ENCODE measurements around the gene JAKMIP1.
A peak's percentile ranks its signal among the peaks of the same experiment; 100 is the strongest.
"Not testable (repeated sequence)": the region's sequence is repeated elsewhere in the genome, so short reads cannot be mapped to it uniquely, and the experiment has no call there.

Gene JAKMIP1

GRCh38 chr4:6143603-6144181, 56.7 kb downstream of the JAKMIP1 start:
- DNase-seq (ENCODE audit: low spot score) = no peak

DNA sequence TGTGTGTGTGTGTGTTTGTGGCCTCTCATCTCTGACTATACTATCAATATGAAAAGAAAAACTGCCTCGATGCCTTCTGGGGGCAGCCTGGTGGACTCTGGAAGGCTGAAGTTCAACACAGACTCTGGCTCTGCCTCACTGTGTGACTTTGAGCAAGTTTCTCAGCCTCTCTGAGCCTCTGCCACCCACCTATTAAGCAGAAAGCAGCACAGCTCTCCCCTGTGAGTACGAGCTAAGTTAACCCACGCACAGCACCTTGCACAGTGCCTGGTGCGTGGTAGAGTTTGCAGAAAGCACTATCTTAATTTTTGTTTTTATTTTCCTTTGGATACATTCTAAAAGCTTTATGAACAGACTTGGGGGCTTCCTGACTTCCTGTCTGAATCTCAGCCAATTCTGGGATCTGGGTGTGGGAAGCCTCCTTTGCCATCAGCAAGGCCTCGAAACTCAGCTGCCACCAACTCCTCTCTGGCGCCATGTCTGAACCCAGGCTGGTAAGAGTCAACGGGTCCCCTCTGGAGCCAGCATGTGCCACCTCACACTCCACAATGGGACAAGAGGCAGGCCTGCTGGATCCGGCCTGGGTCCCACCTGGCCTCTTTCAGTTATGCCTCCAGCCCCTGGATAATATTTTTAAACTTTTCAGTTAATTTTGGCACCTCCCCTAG, 57.3 kb downstream of the JAKMIP1 start:
- DNase-seq (ENCODE audit: low spot score) = no peak

DNA sequence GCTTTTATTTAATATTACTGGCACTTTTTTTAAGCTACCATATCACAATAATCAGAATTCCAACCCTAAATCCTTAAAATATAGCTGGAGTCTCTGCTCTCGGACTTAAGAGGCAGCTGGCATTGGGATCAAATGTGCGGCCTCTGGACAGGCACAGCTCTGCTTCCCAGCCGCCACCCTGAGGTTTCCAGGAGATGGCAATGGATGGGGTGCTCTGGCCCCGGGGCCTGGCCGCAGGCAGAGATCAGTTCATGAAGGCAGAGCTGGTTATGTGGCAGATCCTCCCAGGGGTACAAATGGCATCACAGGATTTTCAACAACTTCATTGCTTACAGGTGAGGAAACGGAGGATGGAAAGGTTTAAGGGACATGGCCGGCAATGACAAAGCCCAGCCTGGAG, 57.8 kb downstream of the JAKMIP1 start:
- DNase-seq (ENCODE audit: low spot score) = no peak

DNA sequence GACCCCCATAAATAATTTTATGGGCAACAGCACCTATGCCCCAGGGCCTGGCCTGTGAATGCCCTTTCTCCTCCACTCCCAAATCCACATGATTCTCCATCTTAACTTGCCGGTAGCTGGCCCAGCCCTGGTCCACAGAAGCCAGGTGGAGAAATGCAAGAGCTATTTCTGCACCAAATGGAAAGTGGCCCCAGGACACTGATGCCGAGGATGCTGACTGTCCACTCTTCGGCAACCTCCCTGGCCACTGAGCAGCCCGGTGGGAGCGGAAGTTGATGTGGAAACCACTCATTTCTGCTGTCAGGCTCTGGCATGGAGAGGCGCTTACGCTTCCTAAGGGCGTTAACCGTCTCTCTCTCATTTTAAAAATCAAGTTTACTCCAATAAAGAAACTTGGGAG, 58.8 kb downstream of the JAKMIP1 start:
- DNase-seq (ENCODE audit: low spot score) = no peak

GRCh38 chr4:6141021-6141420, 59.3 kb downstream of the JAKMIP1 start:
- DNase-seq (ENCODE audit: low spot score) = not testable (repeated sequence)

DNA sequence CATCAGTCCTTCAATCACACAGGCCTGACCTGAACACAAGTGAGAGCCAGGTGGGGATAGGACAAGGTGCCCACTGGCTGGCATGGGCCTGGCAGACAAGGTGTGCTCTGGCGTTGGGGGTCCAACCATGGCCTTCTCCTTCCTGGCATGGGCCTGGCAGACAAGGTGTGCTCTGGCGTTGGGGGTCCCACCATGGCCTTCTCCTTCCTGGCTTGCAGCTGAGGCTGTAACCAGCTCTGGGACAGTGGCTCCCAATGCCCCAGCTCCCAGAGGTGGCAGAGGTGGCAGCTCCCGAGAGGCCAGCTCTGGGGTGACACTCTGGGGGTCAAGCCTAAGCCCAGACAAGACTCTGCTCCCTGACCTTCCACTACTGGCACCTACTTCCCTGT, 62.6 kb downstream of the JAKMIP1 start:
- no peak for DNase-seq (ENCODE audit: low spot score)

GRCh38 chr4:6137027-6137746, 63.2 kb downstream of the JAKMIP1 start:
- DNase-seq (ENCODE audit: low spot score) = no peak

- DNase-seq (ENCODE audit: low spot score) = peak; percentile 62
Measured at GRCh38 chr4:6134612-6135220, 65.6 kb downstream of the JAKMIP1 start.

DNA sequence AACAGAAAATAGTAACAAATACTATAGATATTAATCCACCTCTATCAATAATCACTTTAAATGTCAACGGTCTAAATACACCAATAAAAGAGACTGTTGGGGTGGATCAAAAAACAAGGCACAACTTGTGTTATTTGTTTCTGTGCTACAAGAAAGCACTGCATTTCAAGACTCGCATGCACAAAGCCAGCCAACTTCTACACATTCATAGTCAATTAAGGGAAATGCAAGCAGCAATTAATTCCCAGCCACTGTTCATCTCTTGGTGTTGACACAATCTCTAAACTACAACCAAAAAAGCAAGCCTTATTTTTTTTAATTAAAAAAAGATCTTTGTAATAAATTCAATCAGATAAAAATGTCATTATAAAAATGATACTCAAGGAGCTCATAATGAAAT, 67.6 kb downstream of the JAKMIP1 start:
- DNase-seq (ENCODE audit: low spot score) = no peak

DNA sequence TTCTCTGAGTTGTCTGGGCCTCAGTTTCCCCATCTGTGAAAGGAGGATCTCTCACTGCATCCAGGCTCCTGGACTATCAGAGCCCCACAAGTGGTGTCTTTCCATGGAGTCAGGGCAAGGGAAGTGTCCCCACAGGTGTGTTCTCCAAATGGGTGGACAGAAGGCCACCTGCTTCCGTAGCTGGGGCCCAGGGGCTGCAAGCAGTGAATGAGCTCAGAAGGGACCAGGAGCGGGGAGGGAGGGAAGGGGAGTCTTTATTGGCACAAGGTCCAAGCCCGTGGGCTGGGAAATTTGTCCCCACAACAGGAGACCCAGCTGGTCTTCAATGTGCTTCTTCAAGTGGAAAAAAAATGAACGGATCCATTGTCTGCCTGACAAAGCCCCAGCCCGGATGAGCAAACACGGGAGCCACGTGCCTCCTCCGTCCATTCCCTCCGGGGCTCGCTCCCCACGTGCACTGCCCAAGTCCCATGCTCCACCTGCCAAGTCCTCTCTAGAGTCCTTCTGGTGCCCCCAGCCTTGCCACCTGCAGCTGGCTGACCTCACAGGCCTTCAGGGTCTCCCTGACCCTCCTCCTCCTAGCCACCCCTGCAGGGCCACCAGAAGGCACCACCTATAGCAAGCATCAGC, 72.0 kb downstream of the JAKMIP1 start:
- DNase-seq (ENCODE audit: low spot score) = no peak

GRCh38 chr4:6126971-6127745, 73.2 kb downstream of the JAKMIP1 start:
- no peak for DNase-seq (ENCODE audit: low spot score)

GRCh38 chr4:6125103-6125651, 75.2 kb downstream of the JAKMIP1 start:
- no peak for DNase-seq (ENCODE audit: low spot score)

- DNase-seq (ENCODE audit: low spot score) = no peak
Measured at GRCh38 chr4:6124386-6125102, 75.8 kb downstream of the JAKMIP1 start.

GRCh38 chr4:6123976-6124375, 76.4 kb downstream of the JAKMIP1 start:
- DNase-seq (ENCODE audit: low spot score) = no peak

DNA sequence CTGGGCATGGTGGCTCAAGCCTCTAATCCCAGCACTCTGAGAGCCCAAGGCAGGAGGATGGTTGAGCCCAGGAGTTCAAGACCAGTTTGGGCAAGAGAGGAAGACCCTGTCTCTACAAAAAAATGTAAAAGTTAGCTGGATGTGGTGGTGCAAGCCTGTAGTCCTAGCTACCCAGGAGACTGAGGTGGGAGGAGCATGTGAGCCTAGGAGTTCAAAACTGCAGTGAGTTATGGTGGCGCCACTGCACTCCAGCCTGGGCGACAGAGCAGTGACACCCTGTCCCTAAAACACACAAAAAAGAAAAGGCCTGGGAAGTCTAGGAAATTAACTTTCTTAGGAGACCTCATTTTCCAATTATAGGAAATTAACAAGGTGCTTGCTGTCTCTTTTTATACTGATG, 76.8 kb downstream of the JAKMIP1 start:
- no peak for DNase-seq (ENCODE audit: low spot score)

- no peak for DNase-seq (ENCODE audit: low spot score)
Measured at GRCh38 chr4:6123116-6123515, 77.2 kb downstream of the JAKMIP1 start.

- no peak for DNase-seq (ENCODE audit: low spot score)
Measured at GRCh38 chr4:6122496-6122895, 77.9 kb downstream of the JAKMIP1 start.

- no peak for DNase-seq (ENCODE audit: low spot score)
Measured at GRCh38 chr4:6121941-6122340, 78.4 kb downstream of the JAKMIP1 start.

DNA sequence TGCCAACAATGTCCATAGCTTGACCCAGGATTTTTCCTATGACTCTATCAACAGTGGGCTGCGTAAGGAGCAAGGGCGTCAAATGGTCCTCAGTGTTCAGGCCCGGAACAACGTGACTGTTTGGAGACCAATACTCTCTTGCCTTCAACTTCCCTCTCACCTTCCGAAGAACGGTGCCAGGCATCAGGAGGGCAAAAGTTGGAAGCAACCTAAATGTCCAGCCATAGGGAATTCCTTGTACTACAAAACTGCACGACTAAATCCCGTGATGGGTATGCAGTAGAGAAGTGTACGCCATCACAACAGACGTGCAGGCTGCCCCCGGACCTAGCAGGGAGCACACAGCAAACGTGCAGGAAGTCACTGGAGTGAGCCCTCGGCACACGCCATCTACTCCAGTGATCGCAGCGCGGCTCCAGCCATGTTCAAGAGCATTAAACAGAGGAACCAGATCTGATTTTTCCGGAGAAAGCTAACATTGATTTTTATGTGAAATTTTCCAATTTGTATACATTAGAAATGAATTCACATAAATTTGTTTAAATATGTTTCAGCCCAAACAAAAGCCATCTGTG, 79.0 kb downstream of the JAKMIP1 start:
- DNase-seq (ENCODE audit: low spot score) = no peak

GRCh38 chr4:6120361-6120760, 80.0 kb downstream of the JAKMIP1 start:
- no peak for DNase-seq (ENCODE audit: low spot score)
